BLaER1 (cell line): ENCODE measurements around the gene MC1R.

Experiments used
- H3K27ac ChIP-seq: shearing (Covaris generic); formaldehyde crosslinking; 2 replicates; pipeline ENCODE4 v1.8.1; 2022
- H3K27me3 ChIP-seq: shearing (Covaris generic); formaldehyde crosslinking; 2 replicates; pipeline ENCODE4 v1.8.1; 2022
- H3K36me3 ChIP-seq: shearing (Covaris generic); formaldehyde crosslinking; 2 replicates; pipeline ENCODE4 v1.8.1; 2022
- H3K4me1 ChIP-seq: shearing (Covaris generic); formaldehyde crosslinking; 2 replicates; pipeline ENCODE4 v1.8.1; 2022
- H3K4me2 ChIP-seq: shearing (Covaris generic); formaldehyde crosslinking; 2 replicates; pipeline ENCODE4 v1.8.1; 2022
- H3K4me3 ChIP-seq: shearing (Covaris generic); formaldehyde crosslinking; 2 replicates; pipeline ENCODE4 v1.8.1; 2022
- H3K9ac ChIP-seq: shearing (Covaris generic); formaldehyde crosslinking; 2 replicates; pipeline ENCODE4 v1.8.1; 2022
- H3K9me3 ChIP-seq: shearing (Covaris generic); formaldehyde crosslinking; 2 replicates; pipeline ENCODE4 v1.8.1; 2022
- H4K20me1 ChIP-seq: shearing (Covaris generic); formaldehyde crosslinking; 2 replicates; pipeline ENCODE4 v1.8.1; 2022
- Cebpa-rat ChIP-seq: shearing (Covaris generic); IDR thresholded peaks from 2 replicates; pipeline ENCODE4 v1.8.1; 2022

MC1R gene

DNA sequence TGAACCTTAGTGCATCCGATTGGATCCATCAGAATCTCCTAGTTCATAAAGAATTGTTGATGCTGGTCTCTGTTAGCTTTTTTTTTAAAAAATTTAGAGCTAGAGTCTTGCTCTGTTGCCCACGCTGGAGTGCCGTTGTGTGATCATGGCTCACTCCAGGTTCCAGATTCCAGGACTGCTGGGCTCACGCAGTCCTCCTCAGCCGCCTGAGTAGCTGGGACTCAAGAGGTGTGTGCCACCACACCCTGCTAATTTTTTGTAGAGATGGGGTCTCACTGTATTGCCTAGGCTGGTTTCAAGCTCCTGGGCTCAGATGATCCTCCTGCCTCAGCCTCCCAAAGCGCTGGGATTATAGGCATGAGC lies 37.3 kb upstream of the MC1R start:
- Histone ChIP-seq H3K9me3 (no peaks in the 10 kb centered on the region), H3K4me2 (peak overlapping the region; percentile 65), H3K9ac (peak overlapping the region; percentile 30; the same call in 1 of the 2 replicates), H3K4me3 (no peak overlapping the region), H4K20me1 (peaks cover 100% of the 10 kb centered on the region), H3K4me1 (peaks cover 32% of the 10 kb centered on the region), H3K27ac (peak overlapping the region; percentile 66), H3K36me3 (peaks cover 97% of the 10 kb centered on the region), H3K27me3 (no peaks in the 10 kb centered on the region)
- TF ChIP-seq Cebpa-rat = no peak

DNA sequence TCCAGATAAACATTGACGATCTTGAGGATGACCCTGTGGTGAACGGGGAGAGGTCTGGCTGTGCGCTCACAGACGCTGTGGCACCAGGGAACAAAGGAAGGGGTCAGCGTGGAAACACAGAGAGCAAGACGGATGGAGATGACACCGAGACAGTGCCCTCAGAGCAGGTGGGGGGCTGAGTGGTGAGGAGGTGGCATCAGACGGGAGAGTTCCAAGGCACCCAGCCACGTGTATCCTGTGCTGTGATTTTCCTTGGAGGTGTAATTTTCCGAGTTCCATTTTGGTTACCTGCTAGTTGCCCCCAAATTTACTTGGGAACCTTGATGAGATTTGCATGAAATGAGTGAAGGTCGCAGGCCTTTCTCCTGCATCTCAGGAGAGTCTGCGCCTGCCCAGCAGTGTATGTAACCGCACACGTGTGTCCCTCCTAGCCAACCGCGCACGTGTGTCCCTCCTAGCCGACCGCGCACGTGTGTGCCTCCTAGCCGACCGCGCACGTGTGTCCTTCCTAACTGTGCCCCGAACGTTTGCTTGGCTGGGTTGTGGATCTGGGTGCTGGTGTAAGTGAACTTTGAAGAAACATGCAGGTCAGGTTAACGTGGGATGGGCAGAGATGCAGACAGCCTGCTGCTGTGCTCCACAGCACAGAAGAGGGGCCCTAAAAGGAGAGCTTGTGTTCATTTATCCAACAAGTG lies 35.2 kb upstream of the MC1R start:
- no peak overlapping the region for H3K9ac ChIP-seq
- H3K4me1 ChIP-seq = peaks cover 30% of the 10 kb centered on the region
- peaks cover 99% of the 10 kb centered on the region for H4K20me1 ChIP-seq
- H3K4me3 ChIP-seq = no peak overlapping the region
- H3K36me3 ChIP-seq = peaks cover 98% of the 10 kb centered on the region
- no peak for TF ChIP-seq Cebpa-rat
- no peaks in the 10 kb centered on the region for H3K27me3 ChIP-seq
- no peak overlapping the region for H3K4me2 ChIP-seq
- no peaks in the 10 kb centered on the region for H3K9me3 ChIP-seq
- no peak overlapping the region for H3K27ac ChIP-seq

DNA sequence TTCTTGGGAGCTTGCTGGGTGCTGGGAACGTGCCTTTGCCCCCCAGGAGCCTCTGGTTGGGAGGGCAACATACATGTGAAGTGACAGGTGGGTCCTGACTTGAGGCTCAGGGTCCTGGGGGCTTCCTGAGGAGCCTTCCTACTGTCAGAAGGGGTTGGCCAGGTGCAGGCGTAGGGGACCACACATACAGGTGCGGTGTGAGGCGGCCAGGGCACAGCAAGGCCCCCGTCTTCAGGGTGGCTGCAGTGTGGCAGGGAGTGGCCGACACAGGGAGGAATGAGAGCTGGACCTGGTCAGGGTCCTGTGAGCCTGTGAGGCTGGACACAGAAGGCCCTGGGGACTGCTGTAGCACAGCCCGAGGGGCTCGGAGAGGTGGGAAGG lies 34.6 kb upstream of the MC1R start:
- Histone ChIP-seq H3K4me3 (no peak overlapping the region), H3K4me1 (peaks cover 30% of the 10 kb centered on the region), H4K20me1 (peaks cover 94% of the 10 kb centered on the region), H3K9ac (no peak overlapping the region), H3K36me3 (peaks cover 98% of the 10 kb centered on the region), H3K9me3 (no peaks in the 10 kb centered on the region), H3K27ac (no peak overlapping the region), H3K27me3 (no peaks in the 10 kb centered on the region), H3K4me2 (no peak overlapping the region)
- no peak for TF ChIP-seq Cebpa-rat

DNA sequence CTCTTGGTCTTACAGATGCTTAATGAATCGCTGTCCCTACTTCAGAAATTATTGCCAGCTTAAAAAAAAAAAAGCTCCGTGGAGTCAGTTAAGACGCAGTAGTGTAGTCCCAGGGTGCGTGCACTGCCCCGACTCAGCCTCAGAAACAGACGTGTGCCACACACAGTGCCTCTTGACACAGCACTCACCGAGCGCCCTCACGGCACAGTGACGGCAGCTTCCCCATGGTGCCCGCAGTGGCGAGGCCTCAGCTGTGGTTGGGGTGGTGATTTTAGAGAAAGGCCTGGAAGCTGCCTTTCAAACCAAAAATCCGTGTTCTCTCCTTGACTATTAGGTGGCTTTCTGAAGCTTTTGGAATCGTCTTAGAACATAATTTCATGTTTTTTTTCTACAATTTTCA lies 31.4 kb upstream of the MC1R start:
- Histone ChIP-seq H3K9ac (no peak overlapping the region), H3K4me2 (no peak overlapping the region), H3K9me3 (no peaks in the 10 kb centered on the region), H3K4me1 (peaks cover 5% of the 10 kb centered on the region), H3K4me3 (no peak overlapping the region), H4K20me1 (peaks cover 91% of the 10 kb centered on the region), H3K27ac (no peak overlapping the region), H3K36me3 (peaks cover 100% of the 10 kb centered on the region), H3K27me3 (no peaks in the 10 kb centered on the region)
- no peak for TF ChIP-seq Cebpa-rat

DNA sequence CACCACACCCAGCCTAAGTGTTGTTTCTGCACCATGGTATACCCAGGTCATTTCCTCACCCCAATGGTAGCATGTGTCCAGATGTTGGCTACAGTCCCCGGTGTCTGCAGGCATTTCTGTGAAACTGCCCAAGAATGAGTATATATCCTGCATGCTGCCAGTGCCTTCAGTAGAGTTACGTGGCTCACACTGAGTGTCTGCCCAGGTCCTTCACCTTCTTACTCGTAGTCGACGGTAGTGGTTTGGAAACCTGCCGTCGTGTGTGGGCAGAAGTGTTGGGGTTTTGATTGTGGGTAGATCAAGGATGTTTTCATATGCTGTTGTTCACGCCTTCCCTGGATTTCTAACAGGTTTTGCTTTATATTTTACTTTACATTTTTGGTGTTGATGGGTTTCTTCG lies 28.5 kb upstream of the MC1R start:
- Histone ChIP-seq H3K27ac (no peak overlapping the region), H3K4me3 (no peak overlapping the region), H3K36me3 (peaks cover 100% of the 10 kb centered on the region), H3K9me3 (no peaks in the 10 kb centered on the region), H3K27me3 (no peaks in the 10 kb centered on the region), H3K4me1 (no peaks in the 10 kb centered on the region), H4K20me1 (peaks cover 91% of the 10 kb centered on the region), H3K9ac (no peak overlapping the region), H3K4me2 (no peak overlapping the region)
- TF ChIP-seq Cebpa-rat = no peak

DNA sequence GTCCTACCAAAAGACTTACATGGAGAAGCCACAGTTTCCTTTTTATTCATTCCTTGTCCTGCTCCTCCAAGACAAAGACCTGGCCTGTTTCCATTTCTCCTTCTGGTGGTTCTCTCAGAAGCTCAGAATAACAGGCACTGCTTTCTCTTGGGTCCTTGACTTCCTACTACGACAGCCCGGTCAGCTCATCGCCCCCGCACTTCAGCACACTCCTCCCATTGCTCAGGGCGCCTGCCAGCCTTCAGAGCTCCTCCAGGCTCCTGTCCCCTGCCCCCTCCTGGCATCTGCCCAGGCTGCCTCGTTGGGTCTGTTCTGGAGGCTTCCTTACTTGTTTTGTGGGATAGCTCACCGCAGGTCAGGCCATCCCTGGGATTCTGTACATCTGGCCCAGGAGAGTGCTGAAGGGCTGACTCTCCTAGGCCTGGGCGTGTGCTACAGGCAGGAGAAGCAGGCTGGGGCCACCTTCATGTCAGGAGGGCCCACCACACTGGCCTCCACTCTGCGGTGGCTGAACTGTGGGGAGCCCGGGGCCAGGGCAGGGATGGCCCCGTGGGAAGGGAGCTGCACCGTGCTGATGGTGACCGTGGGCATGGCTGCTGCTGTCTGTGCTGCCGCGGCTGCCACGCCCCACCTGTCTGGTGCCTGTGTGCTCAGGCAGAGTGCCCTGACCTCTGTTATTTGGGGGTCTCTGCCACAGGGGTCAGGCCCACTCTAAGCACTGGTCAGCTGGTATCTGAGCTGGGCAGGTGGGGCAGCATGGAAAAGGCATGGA lies 27.6 kb upstream of the MC1R start:
- Histone ChIP-seq H4K20me1 (peaks cover 91% of the 10 kb centered on the region), H3K4me2 (no peak overlapping the region), H3K4me3 (no peak overlapping the region), H3K27ac (no peak overlapping the region), H3K4me1 (no peaks in the 10 kb centered on the region), H3K36me3 (peaks cover 100% of the 10 kb centered on the region), H3K9me3 (no peaks in the 10 kb centered on the region), H3K9ac (0 out of 2 replicates have a peak overlapping the region, but pooled peaks have one; percentile 17), H3K27me3 (no peaks in the 10 kb centered on the region)
- TF ChIP-seq Cebpa-rat = no peak

DNA sequence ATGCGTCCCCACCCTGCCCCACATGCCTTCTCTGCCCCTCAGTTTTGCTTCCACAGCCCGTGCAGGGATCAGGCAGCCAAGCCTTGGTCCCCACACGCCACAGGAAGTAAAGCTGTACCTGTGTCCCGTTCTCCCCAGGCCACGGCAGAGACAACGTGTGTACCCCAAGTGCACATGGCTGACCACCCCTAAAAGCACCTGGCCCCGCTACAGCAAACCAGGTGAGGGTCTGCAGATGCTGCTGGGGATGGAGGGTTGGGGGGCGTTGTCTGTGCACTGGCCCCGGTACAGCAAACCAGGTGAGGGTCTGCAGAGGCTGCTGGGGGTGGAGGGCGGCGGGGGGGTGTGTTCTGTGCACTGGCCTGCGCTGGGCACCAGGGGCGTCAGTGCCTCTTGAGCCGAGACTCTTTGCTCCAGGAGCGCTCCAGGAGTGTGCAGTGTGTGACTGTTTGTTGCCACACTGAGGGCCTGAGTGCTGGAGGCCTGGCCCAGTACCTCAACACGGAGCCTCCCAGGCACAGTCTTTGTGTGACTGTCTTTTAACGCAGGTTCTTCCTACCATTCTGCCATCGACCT lies 26.5 kb upstream of the MC1R start:
- H3K27me3 ChIP-seq = no peaks in the 10 kb centered on the region
- no peak for TF ChIP-seq Cebpa-rat
- H4K20me1 ChIP-seq = peaks cover 89% of the 10 kb centered on the region
- H3K36me3 ChIP-seq = peaks cover 100% of the 10 kb centered on the region
- H3K4me2 ChIP-seq = no peak overlapping the region
- no peak overlapping the region for H3K4me3 ChIP-seq
- H3K9ac ChIP-seq = no peak overlapping the region
- H3K27ac ChIP-seq = no peak overlapping the region
- no peaks in the 10 kb centered on the region for H3K4me1 ChIP-seq
- no peaks in the 10 kb centered on the region for H3K9me3 ChIP-seq

DNA sequence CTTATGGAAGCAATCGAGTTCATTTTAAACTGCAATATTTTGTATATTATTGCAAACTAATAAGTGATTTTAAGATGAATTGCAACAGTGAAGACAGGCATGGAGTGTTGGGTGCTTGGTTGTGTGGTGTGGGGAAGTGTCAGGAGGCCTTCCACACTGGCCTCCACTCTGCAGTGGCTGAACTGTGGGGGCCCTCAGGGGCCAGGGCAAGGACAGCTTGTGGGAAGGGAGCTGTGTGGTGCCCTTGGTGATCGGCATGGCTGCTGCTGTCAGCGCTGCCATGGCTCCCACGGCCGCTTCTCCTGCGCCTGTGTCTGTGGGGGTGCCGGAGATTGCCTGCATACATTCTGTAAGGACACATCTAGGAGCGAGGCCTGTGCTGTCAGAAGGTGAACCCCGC lies 26.0 kb upstream of the MC1R start:
- no peaks in the 10 kb centered on the region for H3K4me1 ChIP-seq
- no peak overlapping the region for H3K4me3 ChIP-seq
- H3K27me3 ChIP-seq = no peaks in the 10 kb centered on the region
- H3K9me3 ChIP-seq = no peaks in the 10 kb centered on the region
- no peak overlapping the region for H3K4me2 ChIP-seq
- no peak overlapping the region for H3K27ac ChIP-seq
- H3K9ac ChIP-seq = no peak overlapping the region
- H3K36me3 ChIP-seq = peaks cover 100% of the 10 kb centered on the region
- no peak for TF ChIP-seq Cebpa-rat
- H4K20me1 ChIP-seq = peaks cover 85% of the 10 kb centered on the region

DNA sequence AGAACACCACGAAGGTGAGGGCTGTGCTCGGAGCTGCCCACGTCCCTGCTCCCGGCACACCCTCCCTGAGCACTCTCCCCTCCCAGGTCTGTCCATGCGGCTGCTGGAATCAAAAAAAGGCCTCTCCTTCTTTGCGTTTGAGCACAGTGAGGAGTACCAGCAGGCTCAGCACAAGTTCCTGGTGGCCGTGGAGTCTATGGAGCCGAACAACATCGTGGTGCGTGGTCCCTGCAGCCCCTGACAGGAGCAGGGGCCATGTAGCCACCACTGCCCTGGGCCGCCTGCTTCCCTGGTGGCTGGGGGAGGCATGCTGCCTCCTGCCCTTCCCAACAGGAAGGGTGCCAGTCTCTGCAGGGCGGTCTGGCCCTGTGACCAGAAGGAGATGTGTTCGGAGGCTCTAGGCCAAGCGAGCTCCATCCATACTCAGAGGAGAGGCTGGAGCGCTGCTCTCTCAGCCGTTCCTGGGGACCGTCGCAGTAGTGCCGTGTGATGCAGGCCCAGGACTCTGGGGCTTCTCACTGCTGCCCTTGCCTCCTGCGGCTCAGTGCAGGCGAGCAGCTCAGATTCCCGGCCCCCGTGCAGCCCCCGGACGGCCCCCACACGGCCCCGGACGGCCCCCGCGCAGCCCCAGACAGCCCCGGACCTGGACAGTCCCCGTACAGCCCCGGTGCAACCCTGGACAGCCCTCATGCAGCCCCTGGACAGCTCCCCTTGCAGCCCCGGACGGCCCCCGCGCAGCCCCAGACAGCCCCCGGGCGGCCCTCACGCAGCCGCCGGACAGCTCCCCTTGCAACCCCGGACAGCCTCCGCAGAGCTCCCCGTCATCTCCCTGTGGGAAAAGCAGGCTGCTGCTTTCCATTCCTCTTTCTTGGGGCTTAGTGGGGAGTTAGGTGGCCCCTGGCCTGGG lies 24.8 kb upstream of the MC1R start:
- no peaks in the 10 kb centered on the region for H3K27me3 ChIP-seq
- H3K9ac ChIP-seq = no peak overlapping the region
- no peaks in the 10 kb centered on the region for H3K9me3 ChIP-seq
- no peak overlapping the region for H3K27ac ChIP-seq
- peaks cover 100% of the 10 kb centered on the region for H3K36me3 ChIP-seq
- no peak overlapping the region for H3K4me2 ChIP-seq
- peaks cover 87% of the 10 kb centered on the region for H4K20me1 ChIP-seq
- H3K4me1 ChIP-seq = no peaks in the 10 kb centered on the region
- H3K4me3 ChIP-seq = no peak overlapping the region
- TF ChIP-seq Cebpa-rat = no peak
